ENCODE measurements around the gene PSEN1. TPM values are rescaled to one million over a fixed set of nuclear protein-coding genes. Genes with fewer than 3 reads are reported as not detected.

PSEN1 gene
- 21.6 and 53.0 TPM in 2 replicates for polyA plus RNA-seq (2011; rRNA removed)
- 6.9 and 8.0 TPM in 2 replicates for polyA plus RNA-seq (2012; cell fraction: cytosol; rRNA removed)
- polyA plus RNA-seq (2012; cell fraction: nucleus; rRNA removed): 6.4 and 23.2 TPM in 2 replicates
- polyA plus RNA-seq (2017; fragmentation: RNase III; extraction: RNeasy Plus Mini Kit Qiagen cat#74134 plus additional on column Dnase treatment): 37.7 to 38.1 TPM (median 38.0 TPM) in 3 replicates
- 63.6 and 70.5 TPM in 2 replicates for polyA minus RNA-seq (2011; rRNA and poly(A)+ RNA removed)

DNA sequence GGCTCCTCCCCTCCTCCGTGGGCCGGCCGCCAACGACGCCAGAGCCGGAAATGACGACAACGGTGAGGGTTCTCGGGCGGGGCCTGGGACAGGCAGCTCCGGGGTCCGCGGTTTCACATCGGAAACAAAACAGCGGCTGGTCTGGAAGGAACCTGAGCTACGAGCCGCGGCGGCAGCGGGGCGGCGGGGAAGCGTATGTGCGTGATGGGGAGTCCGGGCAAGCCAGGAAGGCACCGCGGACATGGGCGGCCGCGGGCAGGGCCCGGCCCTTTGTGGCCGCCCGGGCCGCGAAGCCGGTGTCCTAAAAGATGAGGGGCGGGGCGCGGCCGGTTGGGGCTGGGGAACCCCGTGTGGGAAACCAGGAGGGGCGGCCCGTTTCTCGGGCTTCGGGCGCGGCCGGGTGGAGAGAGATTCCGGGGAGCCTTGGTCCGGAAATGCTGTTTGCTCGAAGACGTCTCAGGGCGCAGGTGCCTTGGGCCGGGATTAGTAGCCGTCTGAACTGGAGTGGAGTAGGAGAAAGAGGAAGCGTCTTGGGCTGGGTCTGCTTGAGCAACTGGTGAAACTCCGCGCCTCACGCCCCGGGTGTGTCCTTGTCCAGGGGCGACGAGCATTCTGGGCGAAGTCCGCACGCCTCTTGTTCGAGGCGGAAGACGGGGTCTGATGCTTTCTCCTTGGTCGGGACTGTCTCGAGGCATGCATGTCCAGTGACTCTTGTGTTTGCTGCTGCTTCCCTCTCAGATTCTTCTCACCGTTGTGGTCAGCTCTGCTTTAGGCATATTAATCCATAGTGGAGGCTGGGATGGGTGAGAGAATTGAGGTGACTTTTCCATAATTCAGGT, at the start of gene PSEN1:
Gene PSEN1, plus strand, starts transcription at position 121 of the 839 bp plus-strand sequence. CDS start 11,513 bp downstream, outside the sequence.
- ChIA-PET POLR2A (interaction anchor here (0.8 to 1.7 kb wide), 7 partner anchors 9 to 109 kb away, joined by 3 to 14 read pairs (median 4); partner anchors contain the start of genes RBM25 and ZFYVE1), CTCF (interaction anchor here (0.6 to 1.2 kb wide), 2 partner anchors 36 to 336 kb away, joined by 4 to 6 read pairs; no protein-coding TSS in a partner anchor)
- H3K9me3 ChIP-seq: no peaks in the 10 kb centered on the region
- H3K4me2 ChIP-seq: peak within 1 kb of the TSS; percentile 93
- peaks cover 7% of the 10 kb centered on the region; the same call in 2 of the 3 replicates for H3K4me1 ChIP-seq
- no peak for TF ChIP-seq EHF (CRISPR knock-in tag; IDR thresholded peaks at IDR 0.05)
- TF ChIP-seq RAD21 (conservative IDR thresholded peaks at IDR 0.05 in 1 of 2, IDR thresholded peaks at IDR 0.05 in 1 of 2): no peak
- no peak for TF ChIP-seq MAFK (IDR thresholded peaks at IDR 0.05; ENCODE audit: partially characterized antibody)
- TF ChIP-seq PHF8 (IDR thresholded peaks at IDR 0.05; ENCODE audit: borderline replicate concordance, low read depth): peak; percentile 96; the same call in 1 of the 2 replicates
- TF ChIP-seq, protein P1, sequence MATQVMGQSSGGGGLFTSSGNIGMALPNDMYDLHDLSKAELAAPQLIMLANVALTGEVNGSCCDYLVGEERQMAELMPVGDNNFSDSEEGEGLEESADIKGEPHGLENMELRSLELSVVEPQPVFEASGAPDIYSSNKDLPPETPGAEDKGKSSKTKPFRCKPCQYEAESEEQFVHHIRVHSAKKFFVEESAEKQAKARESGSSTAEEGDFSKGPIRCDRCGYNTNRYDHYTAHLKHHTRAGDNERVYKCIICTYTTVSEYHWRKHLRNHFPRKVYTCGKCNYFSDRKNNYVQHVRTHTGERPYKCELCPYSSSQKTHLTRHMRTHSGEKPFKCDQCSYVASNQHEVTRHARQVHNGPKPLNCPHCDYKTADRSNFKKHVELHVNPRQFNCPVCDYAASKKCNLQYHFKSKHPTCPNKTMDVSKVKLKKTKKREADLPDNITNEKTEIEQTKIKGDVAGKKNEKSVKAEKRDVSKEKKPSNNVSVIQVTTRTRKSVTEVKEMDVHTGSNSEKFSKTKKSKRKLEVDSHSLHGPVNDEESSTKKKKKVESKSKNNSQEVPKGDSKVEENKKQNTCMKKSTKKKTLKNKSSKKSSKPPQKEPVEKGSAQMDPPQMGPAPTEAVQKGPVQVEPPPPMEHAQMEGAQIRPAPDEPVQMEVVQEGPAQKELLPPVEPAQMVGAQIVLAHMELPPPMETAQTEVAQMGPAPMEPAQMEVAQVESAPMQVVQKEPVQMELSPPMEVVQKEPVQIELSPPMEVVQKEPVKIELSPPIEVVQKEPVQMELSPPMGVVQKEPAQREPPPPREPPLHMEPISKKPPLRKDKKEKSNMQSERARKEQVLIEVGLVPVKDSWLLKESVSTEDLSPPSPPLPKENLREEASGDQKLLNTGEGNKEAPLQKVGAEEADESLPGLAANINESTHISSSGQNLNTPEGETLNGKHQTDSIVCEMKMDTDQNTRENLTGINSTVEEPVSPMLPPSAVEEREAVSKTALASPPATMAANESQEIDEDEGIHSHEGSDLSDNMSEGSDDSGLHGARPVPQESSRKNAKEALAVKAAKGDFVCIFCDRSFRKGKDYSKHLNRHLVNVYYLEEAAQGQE (IDR thresholded peaks at IDR 0.05): 0 out of 2 replicates have a peak, but pooled peaks have one; percentile 31
- peak in 1 of 2 experiments; percentile 89; a peak in 4 of 5 replicates for TF ChIP-seq JUN (IDR thresholded peaks at IDR 0.05)
- no peak for TF ChIP-seq ZNF302 (CRISPR knock-in tag; IDR thresholded peaks at IDR 0.05)
- TF ChIP-seq, protein P2, sequence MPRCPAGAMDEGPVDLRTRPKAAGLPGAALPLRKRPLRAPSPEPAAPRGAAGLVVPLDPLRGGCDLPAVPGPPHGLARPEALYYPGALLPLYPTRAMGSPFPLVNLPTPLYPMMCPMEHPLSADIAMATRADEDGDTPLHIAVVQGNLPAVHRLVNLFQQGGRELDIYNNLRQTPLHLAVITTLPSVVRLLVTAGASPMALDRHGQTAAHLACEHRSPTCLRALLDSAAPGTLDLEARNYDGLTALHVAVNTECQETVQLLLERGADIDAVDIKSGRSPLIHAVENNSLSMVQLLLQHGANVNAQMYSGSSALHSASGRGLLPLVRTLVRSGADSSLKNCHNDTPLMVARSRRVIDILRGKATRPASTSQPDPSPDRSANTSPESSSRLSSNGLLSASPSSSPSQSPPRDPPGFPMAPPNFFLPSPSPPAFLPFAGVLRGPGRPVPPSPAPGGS (IDR thresholded peaks at IDR 0.05): peak; percentile 34; the same call in 1 of the 3 replicates
- no peak for TF ChIP-seq FOSB (CRISPR knock-in tag; IDR thresholded peaks at IDR 0.05)
- TF ChIP-seq HEYL (CRISPR knock-in tag; IDR thresholded peaks at IDR 0.05): no peak
- no peak for TF ChIP-seq SMC3 (IDR thresholded peaks at IDR 0.05)
- TF ChIP-seq, protein P3, sequence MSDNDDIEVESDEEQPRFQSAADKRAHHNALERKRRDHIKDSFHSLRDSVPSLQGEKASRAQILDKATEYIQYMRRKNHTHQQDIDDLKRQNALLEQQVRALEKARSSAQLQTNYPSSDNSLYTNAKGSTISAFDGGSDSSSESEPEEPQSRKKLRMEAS (IDR thresholded peaks at IDR 0.05): peak; percentile 23; the same call in 1 of the 2 replicates
- TF ChIP-seq, protein P4, sequence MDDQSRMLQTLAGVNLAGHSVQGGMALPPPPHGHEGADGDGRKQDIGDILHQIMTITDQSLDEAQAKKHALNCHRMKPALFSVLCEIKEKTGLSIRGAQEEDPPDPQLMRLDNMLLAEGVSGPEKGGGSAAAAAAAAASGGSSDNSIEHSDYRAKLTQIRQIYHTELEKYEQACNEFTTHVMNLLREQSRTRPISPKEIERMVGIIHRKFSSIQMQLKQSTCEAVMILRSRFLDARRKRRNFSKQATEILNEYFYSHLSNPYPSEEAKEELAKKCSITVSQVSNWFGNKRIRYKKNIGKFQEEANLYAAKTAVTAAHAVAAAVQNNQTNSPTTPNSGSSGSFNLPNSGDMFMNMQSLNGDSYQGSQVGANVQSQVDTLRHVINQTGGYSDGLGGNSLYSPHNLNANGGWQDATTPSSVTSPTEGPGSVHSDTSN (IDR thresholded peaks at IDR 0.05): peak; percentile 26; the same call in 1 of the 2 replicates
- TF ChIP-seq, protein P5, sequence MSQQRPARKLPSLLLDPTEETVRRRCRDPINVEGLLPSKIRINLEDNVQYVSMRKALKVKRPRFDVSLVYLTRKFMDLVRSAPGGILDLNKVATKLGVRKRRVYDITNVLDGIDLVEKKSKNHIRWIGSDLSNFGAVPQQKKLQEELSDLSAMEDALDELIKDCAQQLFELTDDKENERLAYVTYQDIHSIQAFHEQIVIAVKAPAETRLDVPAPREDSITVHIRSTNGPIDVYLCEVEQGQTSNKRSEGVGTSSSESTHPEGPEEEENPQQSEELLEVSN (IDR thresholded peaks at IDR 0.05; ENCODE audit: borderline replicate concordance, low read depth): peak; percentile 25; the same call in 1 of the 2 replicates
- TF ChIP-seq KDM1A (IDR thresholded peaks at IDR 0.05; ENCODE audit: low read depth): no peak
- peak; percentile 65 for TF ChIP-seq POLR2A (IDR thresholded peaks at IDR 0.05; ENCODE audit: low read length)
- DNase-seq (ENCODE audit: low read depth in 1 of 2, low spot score in 1 of 2): peak; percentile 89 to 90
- peak within 1 kb of the TSS; percentile 90 to 91 for H3K27ac ChIP-seq
- 0% methylated on average over 41 of the region's 71 CpGs for WGBS (ENCODE audit: missing lambda C conversion rate)
- peak; percentile 88 to 91 for ATAC-seq
- H3K4me3 ChIP-seq: peak within 1 kb of the TSS; percentile 87
- FAIRE-seq: no peak

DNA sequence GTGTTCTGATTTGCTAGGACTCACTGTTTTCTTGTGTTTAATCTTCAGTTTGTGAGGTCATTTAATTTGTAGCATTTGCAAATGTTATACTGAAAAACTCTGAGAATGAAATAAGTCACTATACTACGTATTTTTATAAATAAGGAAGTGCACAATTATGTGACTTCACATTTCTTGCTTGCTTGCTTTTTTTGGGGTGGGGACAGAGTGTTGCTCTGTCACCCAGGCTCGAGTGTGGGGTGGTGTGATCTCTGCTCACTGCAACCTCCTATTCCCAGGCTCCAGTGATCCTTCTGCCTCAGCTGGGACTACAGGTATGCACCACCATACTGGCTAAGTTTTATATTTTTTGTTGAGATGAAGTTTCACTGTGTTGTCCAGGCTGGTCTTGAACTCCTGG, 45.3 kb upstream of the PSEN1 start:
- Histone ChIP-seq H3K4me3 (no peak overlapping the region), H3K27ac (no peak overlapping the region), H3K4me2 (no peak overlapping the region), H3K9me3 (no peaks in the 10 kb centered on the region), H3K4me1 (no peaks in the 10 kb centered on the region)
- FAIRE-seq: no peak
- no peak for DNase-seq (ENCODE audit: low read depth in 1 of 2, low spot score in 1 of 2)
- POLR2A ChIA-PET: no interaction called here
- no peak for ATAC-seq
- 100% methylated on average over 2 of the region's 2 CpGs for WGBS (ENCODE audit: missing lambda C conversion rate)
- CTCF ChIA-PET: no interaction called here
- no peak for TF ChIP-seq JUN (IDR thresholded peaks at IDR 0.05)
- no peak for TF ChIP-seq ZFP36 (IDR thresholded peaks at IDR 0.05; ENCODE audit: borderline replicate concordance, partially characterized antibody)
- no peak for TF ChIP-seq JUNB (IDR thresholded peaks at IDR 0.05)
- TF ChIP-seq, protein P3 (IDR thresholded peaks at IDR 0.05): no peak
- no peak for TF ChIP-seq NFE2L2 (conservative IDR thresholded peaks at IDR 0.05; ENCODE audit: low read length)
- no peak for TF ChIP-seq FOSL2 (IDR thresholded peaks at IDR 0.05)
- no peak for TF ChIP-seq FOSL2 (CRISPR knock-in tag; IDR thresholded peaks at IDR 0.05)
- TF ChIP-seq TFCP2L1 (CRISPR knock-in tag; IDR thresholded peaks at IDR 0.05): no peak
- TF ChIP-seq MAFK (IDR thresholded peaks at IDR 0.05; ENCODE audit: partially characterized antibody): no peak
- no peak for TF ChIP-seq CHD4 (IDR thresholded peaks at IDR 0.05; ENCODE audit: borderline replicate concordance)
- no peak for TF ChIP-seq FOXS1 (CRISPR knock-in tag; IDR thresholded peaks at IDR 0.05)
- TF ChIP-seq PHF8 (IDR thresholded peaks at IDR 0.05; ENCODE audit: borderline replicate concordance, low read depth): no peak
- no peak for TF ChIP-seq EP300 (IDR thresholded peaks at IDR 0.05)
- TF ChIP-seq RCOR1 (IDR thresholded peaks at IDR 0.05; ENCODE audit: low read depth, low read length): no peak
- TF ChIP-seq, protein P6, sequence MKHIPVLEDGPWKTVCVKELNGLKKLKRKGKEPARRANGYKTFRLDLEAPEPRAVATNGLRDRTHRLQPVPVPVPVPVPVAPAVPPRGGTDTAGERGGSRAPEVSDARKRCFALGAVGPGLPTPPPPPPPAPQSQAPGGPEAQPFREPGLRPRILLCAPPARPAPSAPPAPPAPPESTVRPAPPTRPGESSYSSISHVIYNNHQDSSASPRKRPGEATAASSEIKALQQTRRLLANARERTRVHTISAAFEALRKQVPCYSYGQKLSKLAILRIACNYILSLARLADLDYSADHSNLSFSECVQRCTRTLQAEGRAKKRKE (CRISPR knock-in tag; IDR thresholded peaks at IDR 0.05; ENCODE audit: low read depth): no peak
